Karpas-422 (cell line): ENCODE results near the gene RFK. TPM values are rescaled to one million over a fixed set of nuclear protein-coding genes. Genes with fewer than 3 reads are reported as not detected.
"Not testable (repeated sequence)": the region's sequence is repeated elsewhere in the genome, so short reads cannot be mapped to it uniquely, and the experiment has no call there.

ENCODE experiments used
- DNase-seq: peaks from one replicate; pipeline ENCODE4 v3.0.0-alpha.2; 2015
- H2AFZ ChIP-seq: fragments of 200-600 bp; sonication (generic); 2 replicates; pipeline ENCODE4 v1.6.1; 2014; ENCODE audit warnings: antibody characterized with exemption, low read length, mixed read lengths
- H3K27ac ChIP-seq: fragments of 200-600 bp; sonication (generic); 2 replicates; pipeline ENCODE4 v1.5.1; 2014; ENCODE audit warnings: mild to moderate bottlenecking, low read length, moderate library complexity
- H3K27me3 ChIP-seq: fragments of 200-600 bp; sonication (generic); 2 replicates; pipeline ENCODE4 v1.6.1; 2014; ENCODE audit warnings: low read length, mixed read lengths
- H3K36me3 ChIP-seq: fragments of 200-600 bp; sonication (generic); 2 replicates; pipeline ENCODE4 v1.6.1; 2014; ENCODE audit warnings: low read length, mixed read lengths; ENCODE audit not compliant: insufficient read depth
- H3K4me1 ChIP-seq: fragments of 200-600 bp; sonication (generic); 2 replicates; pipeline ENCODE4 v1.6.1; 2014; ENCODE audit warnings: mild to moderate bottlenecking, low read length, mixed read lengths
- H3K4me2 ChIP-seq: fragments of 200-600 bp; sonication (generic); 2 replicates; pipeline ENCODE4 v1.6.1; 2014; ENCODE audit warnings: low read length, low read depth, mild to moderate bottlenecking; ENCODE audit not compliant: poor library complexity, severe bottlenecking
- H3K4me3 ChIP-seq: fragments of 200-600 bp; sonication (generic); 2 replicates; pipeline ENCODE4 v1.5.1; 2014; ENCODE audit warnings: mild to moderate bottlenecking, antibody characterized with exemption, low read length, mixed read lengths
- H3K79me2 ChIP-seq: fragments of 200-600 bp; sonication (generic); 2 replicates; pipeline ENCODE4 v1.6.1; 2014; ENCODE audit warnings: mild to moderate bottlenecking, low read length, mixed read lengths
- H3K9ac ChIP-seq: fragments of 200-600 bp; sonication (generic); 2 replicates; pipeline ENCODE4 v1.6.0; 2014; ENCODE audit warnings: low read length
- H3K9me2 ChIP-seq: fragments of 200-600 bp; sonication (generic), shearing (Covaris generic); replicated peaks from 2 replicates; pipeline ENCODE4 v1.6.0; 2014; ENCODE audit warnings: mild to moderate bottlenecking, low read length, moderate library complexity; ENCODE audit not compliant: insufficient read depth
- H3K9me3 ChIP-seq: fragments of 300-700, 200-600 bp; sonication (generic); 2 replicates; pipeline ENCODE4 v1.6.1; 2014; ENCODE audit warnings: low read length, mixed read lengths
- H4K20me1 ChIP-seq: fragments of 200-600 bp; sonication (generic); 2 replicates; pipeline ENCODE4 v1.6.1; 2014; ENCODE audit warnings: mild to moderate bottlenecking, antibody characterized with exemption, low read length, low read depth; ENCODE audit not compliant: insufficient read depth
- total RNA-seq: library from RNA; depleted of rRNA; stranded (reverse); fragments of >200 nt; shearing (Covaris generic); gene quantifications from 2 replicates; pipeline ENCODE4 v1.2.3, GENCODE V29; 2014; ENCODE audit warnings: low replicate concordance

RFK gene
- total RNA-seq, 1 experiment from 2014 or later, result 29.3 TPM

DNA sequence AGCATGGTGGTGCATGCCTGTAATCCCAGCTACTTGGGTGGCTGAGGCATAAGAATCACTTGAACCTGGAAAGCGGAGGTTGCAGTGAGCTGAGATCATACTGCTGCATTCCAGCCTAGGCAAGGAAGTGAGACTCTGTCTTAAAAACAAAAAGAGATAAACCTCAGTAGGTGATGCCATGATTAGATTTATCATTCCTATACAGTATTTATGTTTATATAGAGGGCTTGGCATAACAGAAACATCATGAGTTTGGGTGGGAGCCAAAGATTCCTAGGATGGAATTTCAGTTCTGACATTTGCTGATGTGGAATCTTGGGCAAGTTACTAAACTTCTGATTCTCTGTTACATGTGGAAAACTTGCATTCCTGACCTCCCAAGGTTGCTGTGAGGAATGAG lies 22.3 kb downstream of the RFK start:
- no peaks in the 10 kb centered on the region for H3K4me1 ChIP-seq
- no peaks in the 10 kb centered on the region for H3K79me2 ChIP-seq
- no peaks in the 10 kb centered on the region for H3K36me3 ChIP-seq
- H4K20me1 ChIP-seq, result no peaks in the 10 kb centered on the region
- no peaks in the 10 kb centered on the region for H3K9me3 ChIP-seq
- H3K27ac ChIP-seq, result no peak overlapping the region
- DNase-seq, result no peak
- H3K4me3 ChIP-seq, result no peak overlapping the region
- no peak overlapping the region for H3K4me2 ChIP-seq
- H2AFZ ChIP-seq, result no peak overlapping the region
- no peaks in the 10 kb centered on the region for H3K9me2 ChIP-seq
- no peaks in the 10 kb centered on the region for H3K27me3 ChIP-seq
- no peak overlapping the region for H3K9ac ChIP-seq

DNA sequence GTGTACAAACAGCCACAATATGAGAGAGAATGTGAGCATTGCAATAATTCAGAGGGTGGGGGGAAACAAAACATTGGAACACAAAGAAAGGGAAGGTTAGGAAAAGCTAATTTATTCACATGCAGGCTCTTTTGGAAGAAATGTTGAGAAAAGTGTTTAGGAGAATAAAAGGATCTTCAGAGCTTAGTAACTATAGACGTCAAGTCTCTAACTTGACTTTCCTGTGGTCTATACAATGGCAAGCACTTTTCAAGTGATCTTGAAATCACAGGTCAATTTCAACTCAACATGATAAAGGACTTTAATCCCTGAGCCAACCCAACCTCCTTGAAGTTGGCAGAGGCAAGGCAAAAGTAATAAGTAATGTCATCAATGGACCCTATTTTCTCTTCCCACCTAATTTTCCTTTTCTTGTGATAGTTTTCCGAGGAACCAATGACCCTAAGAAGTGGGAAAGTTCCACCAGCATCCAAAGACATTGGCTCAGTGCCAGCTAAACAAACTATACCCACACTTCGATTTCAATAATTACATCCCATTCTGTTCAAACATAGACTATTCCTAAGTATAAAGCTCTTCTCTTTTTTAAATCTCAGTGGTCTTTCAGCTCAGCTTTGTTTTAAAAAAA lies 23.7 kb downstream of the RFK start:
- H3K9ac ChIP-seq, result no peak overlapping the region
- H3K9me3 ChIP-seq, result no peaks in the 10 kb centered on the region
- no peaks in the 10 kb centered on the region for H3K9me2 ChIP-seq
- H3K4me1 ChIP-seq, result no peaks in the 10 kb centered on the region
- H3K79me2 ChIP-seq, result no peaks in the 10 kb centered on the region
- H3K4me2 ChIP-seq, result no peak overlapping the region
- H4K20me1 ChIP-seq, result no peaks in the 10 kb centered on the region
- H3K27ac ChIP-seq, result no peak overlapping the region
- no peak overlapping the region for H3K4me3 ChIP-seq
- H3K27me3 ChIP-seq, result no peaks in the 10 kb centered on the region
- H2AFZ ChIP-seq, result no peak overlapping the region
- no peak for DNase-seq
- H3K36me3 ChIP-seq, result no peaks in the 10 kb centered on the region

DNA sequence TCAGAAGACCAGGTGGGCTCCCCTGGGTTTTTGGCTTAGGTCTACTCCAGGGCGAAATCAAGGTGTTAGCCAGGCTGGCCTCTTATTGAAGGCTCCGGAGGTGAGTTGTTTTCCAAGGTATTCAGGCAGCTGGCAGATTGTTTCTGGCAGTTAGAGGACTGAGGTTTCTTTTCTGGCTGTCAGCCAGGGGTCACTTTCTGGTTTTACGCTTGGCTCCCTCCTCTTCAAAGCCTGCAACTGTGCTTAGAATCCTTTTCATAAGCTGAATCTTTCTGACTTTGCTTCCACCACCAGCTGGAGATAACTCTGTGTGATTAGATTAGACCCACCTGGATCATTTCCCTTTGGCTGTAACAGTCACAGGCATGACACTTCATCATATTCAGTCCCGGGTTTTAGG lies 24.6 kb downstream of the RFK start:
- Histone ChIP-seq H3K27ac (no peak overlapping the region), H3K27me3 (no peaks in the 10 kb centered on the region), H4K20me1 (no peaks in the 10 kb centered on the region), H3K9ac (no peak overlapping the region), H3K9me3 (no peaks in the 10 kb centered on the region), H3K4me1 (no peaks in the 10 kb centered on the region), H3K36me3 (no peaks in the 10 kb centered on the region), H2AFZ (no peak overlapping the region), H3K4me3 (no peak overlapping the region), H3K9me2 (no peaks in the 10 kb centered on the region), H3K4me2 (no peak overlapping the region), H3K79me2 (no peaks in the 10 kb centered on the region)
- DNase-seq, result no peak

DNA sequence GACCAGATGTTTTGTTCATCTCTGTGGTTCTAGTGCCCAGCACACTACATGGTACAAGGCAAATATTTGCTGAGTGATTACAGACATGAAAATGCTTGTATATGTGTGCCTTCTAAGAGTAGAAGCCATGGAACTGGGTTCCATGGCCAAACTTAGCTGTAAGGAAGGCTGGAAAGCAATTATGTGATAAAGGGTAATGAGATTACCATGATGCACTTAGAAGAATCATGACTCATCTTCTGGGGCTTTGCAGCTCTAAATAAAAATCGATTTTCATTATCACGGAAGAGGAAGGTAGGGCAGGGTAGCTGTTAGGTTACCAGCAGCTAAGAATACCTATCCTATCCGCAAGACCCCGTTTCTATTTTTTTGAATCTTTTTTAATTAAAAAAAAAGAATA lies 28.0 kb downstream of the RFK start:
- no peak overlapping the region for H3K27ac ChIP-seq
- no peak overlapping the region for H3K9ac ChIP-seq
- H3K36me3 ChIP-seq, result no peaks in the 10 kb centered on the region
- no peaks in the 10 kb centered on the region for H3K79me2 ChIP-seq
- no peak for DNase-seq
- no peaks in the 10 kb centered on the region for H4K20me1 ChIP-seq
- no peaks in the 10 kb centered on the region for H3K27me3 ChIP-seq
- no peak overlapping the region for H3K4me2 ChIP-seq
- H3K4me1 ChIP-seq, result no peaks in the 10 kb centered on the region
- no peak overlapping the region for H2AFZ ChIP-seq
- H3K9me3 ChIP-seq, result no peaks in the 10 kb centered on the region
- H3K4me3 ChIP-seq, result no peak overlapping the region
- no peaks in the 10 kb centered on the region for H3K9me2 ChIP-seq

DNA sequence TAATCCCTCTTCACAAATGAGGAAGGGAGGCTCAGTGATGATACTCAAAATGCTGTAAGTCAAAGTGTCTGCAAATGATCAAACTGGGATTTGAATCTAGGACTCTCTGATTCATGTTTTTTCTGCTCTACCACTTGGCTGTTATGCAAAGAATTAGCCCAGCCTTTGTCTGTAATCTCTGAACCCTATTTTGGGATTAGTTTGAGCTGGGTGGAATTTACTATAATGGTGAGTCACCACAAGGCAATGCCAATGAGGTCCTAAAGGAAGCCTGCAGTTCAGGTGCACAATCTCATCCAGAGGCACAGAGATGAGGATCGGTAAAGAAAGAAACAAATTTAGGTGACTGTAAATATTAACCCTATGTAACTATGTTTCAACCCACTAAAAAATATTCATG lies 29.2 kb downstream of the RFK start:
- no peaks in the 10 kb centered on the region for H3K9me3 ChIP-seq
- no peaks in the 10 kb centered on the region for H3K4me1 ChIP-seq
- no peaks in the 10 kb centered on the region for H4K20me1 ChIP-seq
- no peaks in the 10 kb centered on the region for H3K36me3 ChIP-seq
- H3K79me2 ChIP-seq, result no peaks in the 10 kb centered on the region
- H3K27ac ChIP-seq, result no peak overlapping the region
- H3K4me3 ChIP-seq, result no peak overlapping the region
- no peak overlapping the region for H2AFZ ChIP-seq
- no peaks in the 10 kb centered on the region for H3K27me3 ChIP-seq
- DNase-seq, result no peak
- no peak overlapping the region for H3K9ac ChIP-seq
- H3K9me2 ChIP-seq, result no peaks in the 10 kb centered on the region
- no peak overlapping the region for H3K4me2 ChIP-seq

DNA sequence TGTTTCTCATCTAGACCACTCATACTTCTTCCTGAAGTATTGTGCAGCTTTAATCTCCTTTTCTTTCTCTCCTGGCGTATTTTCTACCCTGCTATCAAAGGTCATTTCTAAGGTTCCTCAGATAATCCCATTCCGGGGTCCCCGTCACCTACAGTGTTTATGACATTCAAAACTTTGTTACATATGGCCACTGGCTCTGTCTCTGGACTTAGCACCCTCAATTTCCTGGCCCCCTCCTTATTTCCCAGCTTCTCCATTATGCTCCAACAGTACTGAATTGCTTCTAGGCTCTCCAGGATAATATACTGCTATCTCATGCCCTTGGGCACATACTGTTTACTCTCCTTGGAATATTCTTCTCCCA lies 31.2 kb downstream of the RFK start:
- Histone ChIP-seq H3K27ac (no peak overlapping the region), H3K4me1 (no peaks in the 10 kb centered on the region), H3K27me3 (no peaks in the 10 kb centered on the region), H2AFZ (no peak overlapping the region), H3K79me2 (no peaks in the 10 kb centered on the region), H4K20me1 (no peaks in the 10 kb centered on the region), H3K36me3 (no peaks in the 10 kb centered on the region), H3K9me2 (no peaks in the 10 kb centered on the region), H3K4me3 (no peak overlapping the region), H3K9me3 (no peaks in the 10 kb centered on the region), H3K4me2 (no peak overlapping the region), H3K9ac (no peak overlapping the region)
- DNase-seq, result no peak

DNA sequence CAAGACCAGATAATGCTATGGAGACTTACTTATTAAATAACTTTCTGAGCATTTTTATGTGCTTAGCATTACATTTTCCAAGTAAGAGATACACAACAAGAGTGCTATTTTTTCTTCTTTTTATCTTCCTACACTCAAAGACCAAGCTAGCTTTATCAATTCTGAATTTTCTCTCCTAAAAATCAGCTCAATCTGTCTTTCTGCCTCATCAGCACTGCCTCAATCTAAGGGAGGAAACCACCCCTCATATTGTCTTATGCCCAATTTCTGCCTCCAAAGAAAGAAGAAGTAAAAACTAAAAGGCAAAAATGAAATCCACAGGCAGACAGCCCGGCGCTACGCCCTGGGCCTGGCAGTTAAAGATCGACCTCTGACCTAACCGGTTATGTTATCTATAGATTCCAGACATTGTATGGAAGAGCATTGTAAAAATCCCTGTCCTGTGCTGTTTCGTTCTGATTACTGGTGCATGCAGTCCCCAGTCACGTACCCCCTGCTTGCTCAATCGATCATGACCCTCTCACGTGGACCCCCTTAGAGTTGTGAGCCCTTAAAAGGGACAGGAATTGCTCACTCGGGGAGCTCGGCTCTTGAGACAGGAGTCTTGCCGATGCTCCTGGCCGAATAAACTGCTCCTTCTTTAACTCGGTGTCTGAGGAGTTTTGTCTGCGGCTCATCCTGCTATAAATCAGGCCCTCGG lies 31.7 kb downstream of the RFK start:
- H3K4me2 ChIP-seq, H3K4me3 ChIP-seq, DNase-seq, H3K9me2 ChIP-seq, H3K4me1 ChIP-seq, H3K9ac ChIP-seq, H3K79me2 ChIP-seq, H3K9me3 ChIP-seq, H3K27me3 ChIP-seq, H4K20me1 ChIP-seq, H3K36me3 ChIP-seq, H3K27ac ChIP-seq, H2AFZ ChIP-seq: not testable (repeated sequence)

DNA sequence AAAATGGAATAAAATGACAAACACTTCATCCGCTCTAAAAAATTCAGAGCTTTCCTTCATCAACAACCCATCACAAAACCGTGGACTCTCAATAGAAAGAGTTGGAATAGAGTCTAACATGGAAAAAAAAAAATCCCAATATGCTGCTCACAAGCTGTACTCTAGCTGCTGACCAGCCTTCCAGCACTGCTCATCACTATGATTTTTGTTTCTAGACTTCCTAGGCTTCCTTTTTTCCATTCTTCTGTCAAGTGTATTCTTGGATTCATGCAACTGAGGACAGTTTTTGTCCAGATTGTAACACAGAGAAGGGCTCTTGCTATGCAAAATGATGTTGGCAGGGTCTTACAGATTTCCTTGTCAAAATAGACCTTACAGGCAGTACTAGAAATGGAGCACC lies 34.5 kb downstream of the RFK start:
- no peak overlapping the region for H3K4me3 ChIP-seq
- no peak overlapping the region for H3K27ac ChIP-seq
- no peak overlapping the region for H3K9ac ChIP-seq
- H2AFZ ChIP-seq, result no peak overlapping the region
- H3K9me2 ChIP-seq, result no peaks in the 10 kb centered on the region
- no peak for DNase-seq
- no peaks in the 10 kb centered on the region for H3K4me1 ChIP-seq
- H3K36me3 ChIP-seq, result no peaks in the 10 kb centered on the region
- no peaks in the 10 kb centered on the region for H3K27me3 ChIP-seq
- no peak overlapping the region for H3K4me2 ChIP-seq
- H3K9me3 ChIP-seq, result no peaks in the 10 kb centered on the region
- H4K20me1 ChIP-seq, result no peaks in the 10 kb centered on the region
- no peaks in the 10 kb centered on the region for H3K79me2 ChIP-seq
